Suprapubic skin (tissue), 4 donors: ENCODE data around the gene PFN3. TPM values are rescaled to one million over a fixed set of nuclear protein-coding genes. Genes with fewer than 3 reads are reported as not detected.

Experiments
- DNase-seq, 2 donors: peaks; one replicate each; pipeline ENCODE4 v3.0.0-alpha.2; 2019; ENCODE audit warnings: low spot score in 2 of 2
- H3K27ac ChIP-seq: fragments of 200-600 bp; sonication (generic); one replicate; pipeline ENCODE4 v1.5.1; 2019
- H3K27me3 ChIP-seq: fragments of 200-600 bp; sonication (generic); one replicate; pipeline ENCODE4 v1.5.1; 2019
- H3K36me3 ChIP-seq: fragments of 200-600 bp; sonication (generic); one replicate; pipeline ENCODE4 v1.5.1; 2019
- H3K4me1 ChIP-seq: fragments of 200-600 bp; sonication (generic); one replicate; pipeline ENCODE4 v1.5.1; 2019
- H3K4me3 ChIP-seq: fragments of 200-600 bp; sonication (generic); one replicate; pipeline ENCODE4 v1.5.1; 2019; ENCODE audit warnings: mild to moderate bottlenecking
- H3K9me3 ChIP-seq: fragments of 200-600 bp; sonication (generic); one replicate; pipeline ENCODE4 v1.5.1; 2019
- CTCF ChIP-seq, 2 donors: fragments of 200-600 bp in 1 of 2; fragments of 450-650 bp in 1 of 2; sonication (generic) in 1 of 2; IDR thresholded peaks; one replicate each; pipeline ENCODE4 v1.5.1; 2016 to 2019; ENCODE audit warnings: antibody characterized with exemption in 2 of 2, mild to moderate bottlenecking in 1 of 2, moderate library complexity in 1 of 2
- EP300 ChIP-seq: sonication (generic); formaldehyde crosslinking; IDR thresholded peaks from one replicate; pipeline ENCODE4 v1.6.1; 2017; ENCODE audit warnings: antibody characterized with exemption
- POLR2A ChIP-seq, 2 donors: fragments of 450-650 bp; IDR thresholded peaks; one replicate each; pipeline ENCODE4 v1.6.1; 2017; ENCODE audit warnings: antibody characterized with exemption in 2 of 2, mild to moderate bottlenecking in 2 of 2, moderate library complexity in 2 of 2
- POLR2AphosphoS5 ChIP-seq, 3 donors: sonication (generic); formaldehyde crosslinking; IDR thresholded peaks; one replicate each; pipeline ENCODE4 v1.6.1; 2017; ENCODE audit warnings: antibody characterized with exemption in 3 of 3
- WGBS: methylation state at CpG from one replicate; pipeline ENCODE4 v1.1.5; 2018; 5-methylcytosine and 5-hydroxymethylcytosine counted together
- total RNA-seq, 4 donors: library from RNA; depleted of rRNA; stranded (reverse); fragments of >200 nt; gene quantifications; one replicate each; pipeline ENCODE4 v1.1.0, GENCODE V29; 2016

The PFN3 gene
- total RNA-seq, 4 donors from 2014 or later = not detected

- no peak overlapping the region for H3K27ac ChIP-seq
- no peak overlapping the region for H3K4me3 ChIP-seq
- no peak for TF ChIP-seq EP300
- peak in 1 of 2 donors; percentile 22 for TF ChIP-seq CTCF (IDR thresholded peaks at IDR 0.05)
- peaks cover 16% of the 10 kb centered on the region for H3K4me1 ChIP-seq
- H3K27me3 ChIP-seq = no peaks in the 10 kb centered on the region
- 34% methylated on average over 6 of the region's 11 CpGs for WGBS
- no peaks in the 10 kb centered on the region for H3K36me3 ChIP-seq
- no peaks in the 10 kb centered on the region for H3K9me3 ChIP-seq
- no peak for DNase-seq
Measured at GRCh38 chr5:177382423-177383029, 17.9 kb downstream of the PFN3 start.

- Histone ChIP-seq H3K4me1 (peaks cover 9% of the 10 kb centered on the region), H3K27me3 (no peaks in the 10 kb centered on the region), H3K27ac (no peak overlapping the region), H3K36me3 (no peaks in the 10 kb centered on the region), H3K4me3 (no peak overlapping the region), H3K9me3 (no peaks in the 10 kb centered on the region)
- TF ChIP-seq POLR2A (IDR thresholded peaks at IDR 0.05) = no peak
- TF ChIP-seq CTCF (IDR thresholded peaks at IDR 0.05) = no peak
- TF ChIP-seq EP300 = no peak
- TF ChIP-seq POLR2AphosphoS5 (IDR thresholded peaks at IDR 0.05) = no peak
- 92% methylated on average over 6 of the region's 6 CpGs for WGBS
- no peak for DNase-seq
Measured at GRCh38 chr5:177380805-177381126, 19.7 kb downstream of the PFN3 start.

- no peak for TF ChIP-seq CTCF (IDR thresholded peaks at IDR 0.05)
- TF ChIP-seq EP300 = no peak
- no peak for TF ChIP-seq POLR2A (IDR thresholded peaks at IDR 0.05)
- no peak for TF ChIP-seq POLR2AphosphoS5 (IDR thresholded peaks at IDR 0.05)
- no peak for DNase-seq
- 65% methylated on average over 10 of the region's 15 CpGs for WGBS
- Histone ChIP-seq H3K36me3 (no peaks in the 10 kb centered on the region), H3K4me1 (peaks cover 9% of the 10 kb centered on the region), H3K9me3 (no peaks in the 10 kb centered on the region), H3K27ac (no peak overlapping the region), H3K27me3 (no peaks in the 10 kb centered on the region), H3K4me3 (no peak overlapping the region)
Measured at GRCh38 chr5:177378884-177379883, 21.3 kb downstream of the PFN3 start.

- 68% methylated on average over 3 of the region's 8 CpGs for WGBS
- Histone ChIP-seq H3K27ac (no peak overlapping the region), H3K4me1 (peaks cover 16% of the 10 kb centered on the region), H3K36me3 (no peaks in the 10 kb centered on the region), H3K4me3 (no peak overlapping the region), H3K9me3 (no peaks in the 10 kb centered on the region), H3K27me3 (no peaks in the 10 kb centered on the region)
- no peak for DNase-seq
- TF ChIP-seq CTCF (IDR thresholded peaks at IDR 0.05) (no peak), POLR2A (IDR thresholded peaks at IDR 0.05) (no peak), EP300 (no peak), POLR2AphosphoS5 (IDR thresholded peaks at IDR 0.05) (no peak)
Measured at GRCh38 chr5:177377851-177378776, 22.3 kb downstream of the PFN3 start.
